Glomerular visceral epithelial cell (primary cell): Measurements from ENCODE around the gene TBL1XR1.
"Not testable (repeated sequence)": the region's sequence is repeated elsewhere in the genome, so short reads cannot be mapped to it uniquely, and the experiment has no call there.

Experiments
- DNase-seq: peaks from one replicate; pipeline ENCODE4 v3.0.0-alpha.2; 2016; ENCODE audit errors: extremely low spot score

Gene TBL1XR1

DNA sequence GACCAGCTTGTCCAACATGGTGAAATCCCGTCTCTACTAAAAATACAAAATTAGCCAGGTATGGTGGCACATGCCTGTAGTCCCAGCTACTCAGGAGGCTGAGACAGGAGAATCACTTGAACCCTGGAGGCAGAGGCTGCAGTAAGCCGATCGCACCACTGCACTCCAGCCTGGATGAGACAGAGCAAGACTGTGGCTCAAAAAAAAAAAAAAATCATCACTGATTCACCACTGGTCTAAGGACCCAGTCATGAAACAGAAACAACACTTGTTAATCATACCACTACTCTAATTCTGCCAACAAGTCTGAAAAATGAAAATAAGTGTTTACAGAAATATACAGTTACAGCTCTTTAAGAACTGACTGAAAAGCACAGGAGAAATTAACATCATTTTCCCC, 12.7 kb downstream of the TBL1XR1 start:
- DNase-seq, result not testable (repeated sequence)

DNA sequence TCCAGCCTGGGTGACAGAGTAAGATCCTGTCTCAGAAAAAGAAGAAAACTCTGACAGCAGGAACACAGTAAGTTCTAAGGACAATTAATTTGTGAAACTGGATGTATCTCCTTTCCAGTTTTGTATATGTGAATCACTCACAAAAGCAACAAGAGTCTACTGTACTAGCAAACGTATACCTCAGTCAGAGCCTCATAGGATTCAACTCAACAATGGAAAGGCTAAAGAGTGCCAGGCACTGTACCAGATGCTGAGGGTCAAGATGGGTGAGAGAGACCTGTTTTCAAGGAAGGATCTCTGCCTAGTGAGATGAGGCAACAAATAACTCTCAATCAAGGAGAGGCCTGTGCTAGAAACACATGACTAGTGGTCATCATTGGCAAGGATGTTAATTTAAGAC, 14.9 kb downstream of the TBL1XR1 start:
- no peak for DNase-seq

- DNase-seq, result no peak
Observed at GRCh38 chr3:177181418-177181817, 15.9 kb downstream of the TBL1XR1 start.

DNA sequence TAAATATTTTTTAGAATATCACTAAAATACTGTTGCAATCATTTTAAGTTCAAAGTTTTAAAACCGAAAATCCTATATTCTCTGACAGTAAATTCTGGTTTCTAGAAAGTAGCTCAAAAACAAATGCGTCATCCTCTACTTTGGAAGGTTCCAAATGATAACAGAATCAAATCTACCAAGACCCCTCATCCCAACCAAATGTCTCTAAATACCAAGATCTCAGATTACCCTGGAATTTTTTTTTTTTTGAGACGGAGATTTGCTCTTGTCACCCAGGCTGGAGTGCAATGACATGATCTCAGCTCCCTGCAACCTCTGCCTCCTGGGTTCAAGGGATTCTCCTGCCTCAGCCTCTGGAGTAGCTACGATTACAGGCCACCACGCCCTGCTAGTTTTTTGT, 16.8 kb downstream of the TBL1XR1 start:
- DNase-seq, result no peak

DNA sequence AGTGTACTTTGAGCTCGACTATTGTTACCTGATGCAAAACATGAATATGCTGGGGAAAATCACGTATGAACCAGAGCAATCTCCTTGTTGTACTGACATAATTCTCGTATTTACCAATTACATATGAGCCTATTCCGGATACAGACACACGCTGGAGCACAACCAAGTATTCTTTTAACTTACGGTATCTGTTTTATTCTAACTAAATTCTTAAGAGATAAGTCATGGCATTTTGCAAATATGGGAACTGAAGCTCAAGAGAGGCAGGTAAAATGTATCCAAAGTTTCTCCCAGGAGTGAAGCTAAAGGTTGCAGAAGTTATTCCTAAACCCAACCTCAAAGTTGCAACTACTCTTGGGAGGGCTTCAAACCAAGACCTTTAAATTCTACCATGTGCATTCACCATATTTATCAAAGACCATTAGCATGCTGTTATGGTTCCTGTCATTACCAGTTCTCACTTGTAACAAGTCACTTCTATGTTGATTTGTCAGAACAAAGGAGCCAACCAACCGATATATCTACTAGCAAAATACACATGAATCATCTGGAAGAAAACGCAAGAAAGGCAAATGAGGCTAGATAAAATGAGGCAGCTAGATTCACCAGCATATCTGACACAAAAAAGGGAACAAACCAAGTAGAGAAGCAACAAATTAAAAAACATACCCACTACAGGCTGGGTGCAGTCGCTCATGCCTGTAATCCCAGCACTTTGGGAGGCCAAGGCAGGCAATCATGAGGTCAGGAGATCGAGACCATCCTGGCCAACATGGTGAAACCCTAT, 17.8 kb downstream of the TBL1XR1 start:
- no peak for DNase-seq

GRCh38 chr3:177177749-177178221, 19.5 kb downstream of the TBL1XR1 start:
- DNase-seq, result no peak

GRCh38 chr3:177174607-177175170, 22.6 kb downstream of the TBL1XR1 start:
- DNase-seq, result no peak

DNA sequence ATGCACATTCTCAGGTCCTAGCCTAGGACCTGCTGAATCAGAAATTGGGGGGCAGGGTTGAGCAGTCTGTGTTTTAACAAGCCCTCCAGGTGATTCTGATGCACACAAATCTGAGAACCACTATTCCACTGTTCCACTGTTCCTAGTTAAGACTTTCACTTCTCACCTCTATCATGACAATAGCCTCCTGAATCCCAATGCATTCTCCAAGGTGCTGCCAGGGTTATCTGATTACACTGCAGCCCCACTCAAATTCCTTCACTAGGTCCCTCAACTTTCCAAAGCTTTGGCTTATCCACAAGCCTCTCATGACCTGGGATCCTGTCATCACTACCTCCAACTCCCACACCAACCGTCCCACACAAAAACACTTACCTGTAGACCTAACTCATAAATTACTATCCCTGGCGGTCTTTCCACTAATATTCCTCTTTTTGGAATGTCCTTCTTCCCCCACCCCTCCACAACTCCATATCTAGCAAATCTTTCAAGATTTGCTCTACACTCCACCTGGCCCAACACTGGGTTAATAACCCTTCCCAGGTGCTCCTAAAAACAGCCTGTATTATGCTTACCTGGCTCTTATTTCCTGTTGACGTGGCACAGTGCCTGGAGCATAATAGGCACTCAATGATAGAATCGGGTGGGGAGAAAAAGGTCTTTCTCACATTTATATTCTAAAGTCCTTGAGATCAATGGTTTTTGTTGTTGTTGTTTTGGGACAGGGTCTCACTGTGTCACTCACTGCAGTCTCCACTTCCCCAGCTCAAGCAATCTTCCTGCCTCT, 27.2 kb downstream of the TBL1XR1 start:
- DNase-seq, result no peak

- DNase-seq, result no peak
Observed at GRCh38 chr3:177168431-177168830, 28.9 kb downstream of the TBL1XR1 start.

- DNase-seq, result no peak
Observed at GRCh38 chr3:177162742-177163141, 34.5 kb downstream of the TBL1XR1 start.

DNA sequence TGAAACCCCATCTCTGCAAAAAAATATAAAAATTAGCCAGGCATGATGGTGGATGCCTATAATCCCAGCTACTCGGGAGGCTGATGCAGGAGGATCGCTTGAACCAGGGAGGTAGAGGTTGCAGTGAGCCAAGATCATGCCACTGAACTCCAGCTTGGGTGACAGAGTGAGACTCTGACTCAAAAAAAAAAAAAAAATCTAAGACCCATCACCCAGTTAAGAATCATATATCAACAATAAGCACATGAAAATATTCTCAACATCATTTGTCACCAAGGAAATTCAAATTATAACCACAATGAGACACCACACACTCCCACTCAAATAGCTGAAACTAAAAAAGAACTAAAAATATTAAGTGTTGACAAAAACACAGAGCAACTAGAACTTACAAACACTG, 35.7 kb downstream of the TBL1XR1 start:
- not testable (repeated sequence) for DNase-seq

- no peak for DNase-seq
Observed at GRCh38 chr3:177158461-177158860, 38.8 kb downstream of the TBL1XR1 start.

GRCh38 chr3:177157492-177157891, 39.8 kb downstream of the TBL1XR1 start:
- no peak for DNase-seq

GRCh38 chr3:177154733-177155132, 42.5 kb downstream of the TBL1XR1 start:
- no peak for DNase-seq

DNA sequence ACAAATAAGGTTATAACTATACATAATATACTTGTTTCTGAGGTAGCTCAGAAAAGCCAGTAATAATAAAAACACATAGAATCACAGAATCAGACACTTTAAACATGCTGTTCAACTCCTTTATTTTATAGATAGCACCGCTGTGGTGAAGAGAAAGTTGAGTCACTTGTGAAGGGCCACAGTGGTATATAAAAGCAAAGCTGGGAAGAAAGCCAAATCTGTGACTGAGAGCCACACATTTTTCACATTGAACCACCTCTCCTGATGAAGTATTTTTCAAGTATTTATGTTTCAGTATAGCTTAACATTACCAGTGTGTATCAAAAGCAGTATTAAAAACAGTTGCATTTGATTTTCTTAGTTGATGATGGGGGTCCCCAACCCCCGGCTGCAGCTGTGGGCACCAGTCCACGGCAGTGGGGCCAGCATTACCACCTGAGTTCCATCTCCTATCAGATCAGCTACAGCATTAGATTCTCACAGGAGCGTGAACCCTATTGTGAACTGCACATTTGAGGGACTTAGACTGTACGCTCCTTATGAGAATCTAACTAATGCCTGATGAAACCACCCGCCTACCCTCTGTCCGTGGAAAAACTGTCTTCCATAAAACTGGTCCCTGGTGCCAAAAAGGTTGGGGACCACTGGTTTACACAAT, 46.2 kb downstream of the TBL1XR1 start:
- peak; percentile 76 for DNase-seq

DNA sequence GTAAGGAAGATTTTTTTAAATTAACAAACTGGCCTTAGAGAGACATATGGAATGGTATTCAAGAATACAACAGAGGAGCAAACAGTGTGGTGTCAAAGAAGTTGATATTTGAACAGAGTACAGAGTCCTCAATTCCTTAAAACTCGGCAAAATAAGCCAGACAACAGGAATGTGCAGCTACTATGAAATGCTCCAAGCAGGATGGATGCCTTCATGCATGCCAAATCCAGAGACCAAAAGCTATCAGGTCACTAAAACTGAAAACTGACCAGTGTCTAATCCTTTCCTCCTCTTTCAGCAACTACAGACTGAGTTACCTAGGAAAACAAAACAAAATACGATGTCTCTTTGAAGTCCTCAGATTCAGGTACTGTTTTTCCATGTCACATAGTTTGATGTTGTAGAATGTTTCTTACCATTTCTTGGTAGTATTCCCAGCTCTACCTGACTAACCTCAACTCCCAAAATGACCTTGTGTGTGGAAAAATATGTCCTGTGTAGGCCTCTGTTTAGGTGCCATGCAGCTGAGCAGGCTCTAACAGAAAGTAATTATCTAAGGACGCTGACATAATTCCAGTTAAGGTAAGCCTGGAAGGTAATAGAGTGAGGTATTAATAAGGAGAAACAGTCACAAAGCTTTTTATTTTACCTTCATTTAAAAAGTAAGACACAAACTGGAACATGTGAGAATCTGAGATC, 46.9 kb downstream of the TBL1XR1 start:
- peak; percentile 14 for DNase-seq

GRCh38 chr3:177149106-177149505, 48.2 kb downstream of the TBL1XR1 start:
- DNase-seq, result no peak

GRCh38 chr3:177147790-177148189, 49.5 kb downstream of the TBL1XR1 start:
- DNase-seq, result no peak

DNA sequence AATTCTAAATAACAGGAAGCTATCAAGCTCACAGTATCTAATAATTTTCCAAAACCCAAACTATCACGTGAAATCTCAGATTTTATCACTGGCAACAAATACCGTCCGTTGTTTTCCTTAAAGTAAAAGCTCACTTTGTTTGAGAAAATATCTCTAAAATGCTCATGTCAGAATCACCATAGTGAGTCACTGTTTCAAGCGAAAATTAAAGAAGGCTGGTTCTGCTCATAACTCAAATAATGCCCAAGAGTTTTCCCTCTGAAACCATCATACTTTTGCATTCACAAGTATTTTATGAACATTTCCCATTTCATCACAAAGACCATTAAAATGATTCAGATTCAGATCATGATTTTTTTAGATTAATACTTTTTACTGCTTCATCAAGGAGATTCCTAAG, 50.6 kb downstream of the TBL1XR1 start:
- no peak for DNase-seq

- no peak for DNase-seq
Observed at GRCh38 chr3:177145954-177146353, 51.3 kb downstream of the TBL1XR1 start.

DNA sequence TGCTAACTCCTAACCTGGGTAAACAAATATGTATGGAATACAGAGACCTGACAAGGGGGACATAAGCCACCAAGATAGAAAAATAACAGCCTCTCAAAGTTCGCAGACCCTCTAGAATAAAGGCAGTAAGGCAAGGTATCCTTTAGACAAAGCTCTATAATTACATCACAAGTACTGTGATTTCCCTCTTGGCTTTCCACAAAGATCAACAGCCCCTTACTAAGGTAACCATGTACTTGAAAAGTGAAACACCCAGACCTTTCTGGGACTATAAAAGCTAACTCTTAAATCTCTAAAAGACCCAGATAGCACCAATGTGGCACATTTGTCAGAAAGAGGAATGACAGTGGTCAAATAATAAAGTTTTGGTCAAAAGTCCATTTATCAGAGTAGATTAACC, 51.9 kb downstream of the TBL1XR1 start:
- DNase-seq, result no peak

DNA sequence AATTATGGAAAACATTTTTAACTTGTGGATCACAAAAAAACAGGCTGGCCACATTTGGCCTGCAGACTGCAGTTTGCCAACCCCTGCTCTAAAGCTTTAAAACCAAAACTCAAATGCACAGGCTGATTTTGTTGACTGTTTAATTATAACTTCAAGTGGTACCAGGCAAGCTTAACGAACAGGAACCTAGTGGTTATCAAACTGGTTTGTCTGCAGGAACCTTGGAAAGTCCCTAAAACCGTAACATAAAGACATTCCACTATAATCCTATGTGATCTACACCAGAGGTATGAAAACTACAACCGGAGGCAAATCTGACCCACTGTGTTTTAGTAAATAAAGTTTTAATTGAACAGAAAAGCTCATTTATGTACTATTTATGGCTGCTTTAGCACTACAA, 52.4 kb downstream of the TBL1XR1 start:
- DNase-seq, result peak; percentile 35
